DOHH2 (cell line): ENCODE data around the gene TUNAR.

Source experiments
- CTCF ChIP-seq: fragments of 200-600 bp; sonication (generic); IDR thresholded peaks from one replicate; pipeline ENCODE4 v1.5.1; 2014; ENCODE audit warnings: antibody characterized with exemption, mild to moderate bottlenecking, low read depth, low read length; ENCODE audit not compliant: poor library complexity, severe bottlenecking
- EZH2phosphoT487 ChIP-seq: fragments of 200-600 bp; sonication (generic); IDR thresholded peaks from 2 replicates; pipeline ENCODE4 v1.6.1; 2017; ENCODE audit warnings: borderline replicate concordance, mild to moderate bottlenecking, antibody characterized with exemption, low read length, moderate library complexity, mixed read lengths

DNA sequence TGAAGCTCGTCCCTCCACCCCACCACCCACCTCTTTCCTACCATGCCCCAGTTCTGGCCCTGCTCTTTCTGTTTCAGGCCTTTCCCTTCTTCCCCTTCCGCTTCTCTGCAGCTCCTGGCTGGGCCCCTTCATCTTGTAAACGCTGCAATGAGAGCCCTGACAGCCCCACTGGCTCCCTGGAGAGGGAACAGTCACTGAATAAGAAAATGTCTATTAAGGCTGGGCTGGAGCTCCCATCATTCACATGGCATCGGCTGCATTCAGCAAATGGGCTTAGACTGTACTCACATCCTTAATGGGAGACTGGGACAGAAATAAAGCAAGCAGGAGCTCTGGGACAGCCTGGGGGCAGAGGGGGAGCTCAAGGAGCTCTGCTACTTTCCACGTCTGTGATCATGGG is 45.2 kb upstream of the TUNAR start:
- TF ChIP-seq CTCF (no peak), EZH2phosphoT487 (no peak)
